DMS53 treated with DMSO at 0.1 percent for 48 hours (cell line): ENCODE measurements around the gene SLC35C1.
"Not testable (repeated sequence)": the region's sequence is repeated elsewhere in the genome, so short reads cannot be mapped to it uniquely, and the experiment has no call there.

Source experiments
- DNase-seq: peaks from one replicate; lab custom pipeline; 2025; ENCODE audit not compliant: unreplicated experiment; lab: John Stamatoyannopoulos, UW

SLC35C1 gene

GRCh38 chr11:45810431-45811108 lies 5.6 kb downstream of the SLC35C1 start:
- no peak for DNase-seq

GRCh38 chr11:45811109-45811435 lies 6.1 kb downstream of the SLC35C1 start:
- no peak for DNase-seq

- no peak for DNase-seq
Measured at GRCh38 chr11:45811571-45812290, 6.8 kb downstream of the SLC35C1 start.

- no peak for DNase-seq
Measured at GRCh38 chr11:45812581-45813548, 7.9 kb downstream of the SLC35C1 start.

GRCh38 chr11:45815747-45816146 lies 10.8 kb downstream of the SLC35C1 start:
- no peak for DNase-seq

- no peak for DNase-seq
Measured at GRCh38 chr11:45816614-45817013, 11.7 kb downstream of the SLC35C1 start.

- DNase-seq = no peak
Measured at GRCh38 chr11:45817191-45817590, 12.2 kb downstream of the SLC35C1 start.

GRCh38 chr11:45818961-45819605 lies 14.1 kb downstream of the SLC35C1 start:
- no peak for DNase-seq

- no peak for DNase-seq
Measured at GRCh38 chr11:45820211-45820857, 15.4 kb downstream of the SLC35C1 start.

- not testable (repeated sequence) for DNase-seq
Measured at GRCh38 chr11:45826492-45826891, 21.5 kb downstream of the SLC35C1 start.

GRCh38 chr11:45827123-45827522 lies 22.2 kb downstream of the SLC35C1 start:
- no peak for DNase-seq

GRCh38 chr11:45828996-45829395 lies 24.0 kb downstream of the SLC35C1 start:
- DNase-seq = no peak

- DNase-seq = no peak
Measured at GRCh38 chr11:45830596-45830995, 25.6 kb downstream of the SLC35C1 start.

- no peak for DNase-seq
Measured at GRCh38 chr11:45832811-45833441, 28.0 kb downstream of the SLC35C1 start.

GRCh38 chr11:45833761-45834160 lies 28.8 kb downstream of the SLC35C1 start:
- no peak for DNase-seq

- DNase-seq = no peak
Measured at GRCh38 chr11:45834298-45834756, 29.4 kb downstream of the SLC35C1 start.

GRCh38 chr11:45839204-45839603 lies 34.3 kb downstream of the SLC35C1 start:
- DNase-seq = no peak

- not testable (repeated sequence) for DNase-seq
Measured at GRCh38 chr11:45840251-45840650, 35.3 kb downstream of the SLC35C1 start.

GRCh38 chr11:45843158-45843924 lies 38.4 kb downstream of the SLC35C1 start:
- peak; percentile 74 for DNase-seq
